ENCODE data around the gene POLR2A. TPM values are rescaled to one million over a fixed set of nuclear protein-coding genes. Genes with fewer than 3 reads are reported as not detected.

POLR2A gene
- total RNA-seq, 1 donor from 2014 or later: 230 TPM

GRCh38 chr17:7443499-7444485 is 40.4 kb upstream of the POLR2A start:
- no peak for DNase-seq
- H3K4me3 Mint-ChIP-seq: no peak overlapping the region
- peaks cover 33% of the 10 kb centered on the region for H3K27me3 Mint-ChIP-seq
- intact Hi-C loops (cut with micrococcal nuclease): no loop called here
- H3K4me1 Mint-ChIP-seq: peaks cover 37% of the 10 kb centered on the region
- H3K27ac Mint-ChIP-seq: peak overlapping the region; percentile 3
- H3K9me3 Mint-ChIP-seq: no peaks in the 10 kb centered on the region
- peaks cover 37% of the 10 kb centered on the region for H3K36me3 Mint-ChIP-seq (ENCODE audit: low read depth)

- intact Hi-C loops (cut with micrococcal nuclease): loop anchor here (1.0 kb wide), 1 partner anchor 10 kb away; no protein-coding TSS in a partner anchor
- Mint-ChIP-seq H3K4me3 (peak within 1 kb of the TSS; percentile 83), H3K9me3 (no peaks in the 10 kb centered on the region), H3K27ac (peak within 1 kb of the TSS; percentile 10), H3K27me3 (peaks cover 29% of the 10 kb centered on the region), H3K4me1 (peaks cover 32% of the 10 kb centered on the region), H3K36me3 (ENCODE audit: low read depth) (peaks cover 39% of the 10 kb centered on the region)
- peak; percentile 76 for DNase-seq
Observed at GRCh38 chr17:7444682-7445618, 39.2 kb upstream of the POLR2A start, which contains the start of gene CHRNB1. TSS of gene CHRNB1 (plus strand) at chr17:7445061. CDS start at chr17:7445128, 67 bp downstream.

DNA sequence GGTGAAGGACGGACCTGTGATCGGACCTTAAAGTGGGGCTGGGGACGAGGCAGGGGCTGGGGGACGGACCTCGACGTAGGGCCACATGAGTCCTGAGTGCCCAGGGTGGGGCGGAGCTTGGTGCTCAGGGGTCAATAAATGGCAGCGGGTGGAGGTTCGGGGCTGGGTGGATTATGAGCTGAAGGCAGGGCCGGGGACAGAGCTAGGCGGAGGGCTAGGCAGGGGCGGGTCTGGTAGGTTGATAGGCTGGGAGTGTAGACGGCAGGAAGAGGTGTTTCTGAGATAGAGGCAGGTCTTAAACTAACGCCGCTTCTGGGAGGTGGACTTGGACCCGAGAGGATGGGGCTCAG is 38.6 kb upstream of the POLR2A start:
- peak; percentile 82 for DNase-seq
- intact Hi-C loops (cut with micrococcal nuclease): loop anchor here (1.0 kb wide), 1 partner anchor 10 kb away; no protein-coding TSS in a partner anchor
- Mint-ChIP-seq H3K9me3 (no peaks in the 10 kb centered on the region), H3K4me3 (peak overlapping the region; percentile 83), H3K4me1 (peaks cover 27% of the 10 kb centered on the region), H3K36me3 (ENCODE audit: low read depth) (peaks cover 42% of the 10 kb centered on the region), H3K27me3 (peaks cover 26% of the 10 kb centered on the region), H3K27ac (peak overlapping the region; percentile 10)

DNA sequence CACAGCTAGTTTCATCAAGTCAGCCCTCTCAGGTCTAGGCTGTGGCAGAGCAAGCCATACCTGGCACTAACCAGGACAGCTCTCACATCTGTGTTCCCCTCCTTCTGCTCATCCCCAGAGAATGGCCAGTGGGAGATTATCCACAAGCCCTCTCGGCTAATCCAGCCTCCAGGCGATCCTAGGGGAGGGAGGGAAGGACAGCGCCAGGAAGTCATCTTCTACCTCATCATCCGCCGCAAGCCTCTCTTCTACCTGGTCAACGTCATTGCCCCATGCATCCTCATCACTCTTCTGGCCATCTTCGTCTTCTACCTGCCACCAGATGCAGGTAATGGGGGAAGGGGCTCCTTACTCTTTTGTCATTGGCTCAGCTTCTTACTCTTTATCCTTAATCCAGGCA is 35.7 kb upstream of the POLR2A start:
- Mint-ChIP-seq H3K27me3 (peaks cover 22% of the 10 kb centered on the region), H3K9me3 (no peaks in the 10 kb centered on the region), H3K36me3 (ENCODE audit: low read depth) (peaks cover 34% of the 10 kb centered on the region), H3K4me1 (peaks cover 21% of the 10 kb centered on the region), H3K27ac (no peak overlapping the region), H3K4me3 (no peak overlapping the region)
- DNase-seq: peak; percentile 53
- intact Hi-C loops (cut with micrococcal nuclease): no loop called here

DNA sequence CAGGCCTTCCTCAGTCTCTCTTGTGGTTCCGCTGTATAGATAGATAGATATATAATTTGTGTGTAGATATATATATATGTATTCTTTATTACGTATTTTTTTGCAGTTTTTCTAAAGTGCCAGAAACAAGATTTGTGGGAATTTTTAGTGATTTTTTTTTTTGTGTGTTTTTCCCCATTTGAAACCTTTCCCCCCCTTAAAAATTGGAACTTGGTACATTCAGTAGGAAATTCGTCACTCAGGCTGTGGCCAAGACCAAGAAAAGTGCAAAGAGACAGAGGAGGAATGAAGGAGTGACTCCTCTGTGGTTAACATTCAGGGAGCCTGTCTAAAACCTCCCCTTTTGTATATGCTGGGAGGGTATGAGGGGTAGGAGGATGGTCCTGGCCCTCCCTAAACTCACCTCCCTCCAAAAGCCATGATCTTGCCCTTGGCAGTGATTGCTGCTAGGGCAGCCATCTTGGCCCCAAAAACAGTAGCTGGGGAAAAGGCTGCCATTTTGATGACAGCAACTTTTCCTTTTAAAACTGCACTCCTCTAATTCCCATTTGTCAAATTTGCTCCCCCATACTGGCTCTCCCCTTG is 24.1 kb upstream of the POLR2A start:
- no peak for DNase-seq
- peaks cover 22% of the 10 kb centered on the region for H3K36me3 Mint-ChIP-seq (ENCODE audit: low read depth)
- intact Hi-C loops (cut with micrococcal nuclease): no loop called here
- peaks cover 13% of the 10 kb centered on the region for H3K4me1 Mint-ChIP-seq
- no peaks in the 10 kb centered on the region for H3K9me3 Mint-ChIP-seq
- no peak overlapping the region for H3K4me3 Mint-ChIP-seq
- H3K27me3 Mint-ChIP-seq: no peaks in the 10 kb centered on the region
- H3K27ac Mint-ChIP-seq: no peak overlapping the region

DNA sequence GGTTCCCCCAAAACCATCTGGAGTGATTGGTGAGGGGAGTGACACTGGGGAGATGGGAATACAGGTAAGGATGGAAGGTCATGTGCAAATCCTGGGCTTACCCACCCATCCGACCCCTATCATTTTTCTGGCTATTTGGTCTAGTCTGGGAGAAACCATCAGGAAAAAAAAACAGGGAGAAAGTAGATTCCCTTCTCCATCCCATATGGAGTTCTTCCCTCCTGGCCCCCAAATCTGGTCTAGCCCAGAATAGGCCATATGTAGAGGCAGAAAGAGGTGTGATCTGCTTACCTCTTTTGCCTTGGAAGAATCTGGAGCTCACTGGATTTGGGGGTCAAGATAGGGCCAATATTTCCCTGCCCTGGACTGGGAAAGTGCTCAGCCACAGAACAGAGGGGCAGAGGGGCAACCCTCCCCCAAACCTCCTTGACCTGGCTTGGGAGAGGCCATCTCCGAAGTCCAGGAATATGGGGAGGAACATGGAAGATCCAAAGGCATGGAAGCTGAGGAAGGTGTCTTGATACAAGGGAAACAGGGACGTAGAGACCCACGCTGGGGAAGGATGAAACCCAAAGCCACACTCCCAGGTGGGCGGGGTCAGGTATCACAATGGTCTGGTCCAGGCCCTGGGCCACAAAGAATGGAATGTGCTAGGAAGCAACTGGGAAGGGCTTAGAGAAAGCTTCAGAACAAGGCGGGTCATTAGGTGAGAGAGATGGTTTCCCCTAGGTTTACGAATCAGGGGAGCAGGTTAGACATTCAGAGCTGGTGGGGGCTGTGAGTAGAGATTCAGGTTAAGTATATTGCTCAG is 23.1 kb upstream of the POLR2A start:
- Mint-ChIP-seq H3K27ac (no peak overlapping the region), H3K4me1 (peaks cover 10% of the 10 kb centered on the region), H3K36me3 (ENCODE audit: low read depth) (peaks cover 25% of the 10 kb centered on the region), H3K27me3 (no peaks in the 10 kb centered on the region), H3K9me3 (no peaks in the 10 kb centered on the region), H3K4me3 (no peak overlapping the region)
- intact Hi-C loops (cut with micrococcal nuclease): no loop called here
- DNase-seq: no peak

DNA sequence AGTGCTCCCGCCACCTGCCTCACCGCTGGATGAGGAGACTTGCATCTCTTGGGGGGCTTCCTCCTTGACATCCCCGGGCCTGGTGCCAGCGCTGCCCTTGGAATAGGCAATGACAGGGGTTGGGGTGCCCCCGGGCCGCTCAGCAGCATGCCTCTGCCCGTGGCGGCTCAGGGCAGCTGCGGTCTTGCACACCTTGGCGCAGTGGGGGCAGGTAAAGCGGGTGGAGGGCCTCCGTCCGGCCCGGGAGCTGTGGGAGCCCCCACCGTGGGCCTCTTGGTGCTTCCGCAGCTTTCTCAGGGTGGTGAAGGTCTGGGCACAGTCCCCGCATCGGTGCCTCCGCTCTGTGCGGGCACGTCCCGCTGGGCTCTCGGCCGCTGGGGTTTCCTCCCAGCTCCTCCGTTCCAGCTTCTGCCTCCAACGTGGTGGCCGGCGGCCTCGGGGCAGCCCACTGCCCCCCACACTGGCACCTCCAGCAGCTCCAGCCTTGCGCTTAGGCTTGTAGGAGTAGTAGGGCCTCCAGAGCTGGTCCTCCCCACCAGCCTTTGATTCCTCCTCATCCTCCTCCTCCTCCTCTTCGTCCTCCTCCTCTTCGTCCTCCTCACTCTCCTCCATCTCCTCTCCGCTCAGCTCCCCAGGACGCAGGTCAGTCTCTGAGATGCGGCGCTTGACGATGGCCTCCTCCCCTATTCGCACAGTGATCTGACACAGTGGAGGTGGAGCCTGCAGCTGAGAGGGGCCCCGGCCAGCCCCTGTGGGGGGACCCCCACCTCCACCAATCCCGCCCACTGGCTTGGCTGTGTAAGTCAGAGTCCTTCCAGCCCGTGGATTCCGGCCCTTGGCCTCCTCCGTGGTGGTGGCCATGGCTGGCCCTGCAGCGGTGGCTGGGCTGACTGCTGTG is 21.4 kb upstream of the POLR2A start:
- peaks cover 2% of the 10 kb centered on the region for H3K4me1 Mint-ChIP-seq
- intact Hi-C loops (cut with micrococcal nuclease): no loop called here
- H3K27ac Mint-ChIP-seq: no peak overlapping the region
- H3K9me3 Mint-ChIP-seq: no peaks in the 10 kb centered on the region
- H3K4me3 Mint-ChIP-seq: no peak overlapping the region
- peaks cover 30% of the 10 kb centered on the region for H3K36me3 Mint-ChIP-seq (ENCODE audit: low read depth)
- H3K27me3 Mint-ChIP-seq: no peaks in the 10 kb centered on the region
- DNase-seq: no peak

DNA sequence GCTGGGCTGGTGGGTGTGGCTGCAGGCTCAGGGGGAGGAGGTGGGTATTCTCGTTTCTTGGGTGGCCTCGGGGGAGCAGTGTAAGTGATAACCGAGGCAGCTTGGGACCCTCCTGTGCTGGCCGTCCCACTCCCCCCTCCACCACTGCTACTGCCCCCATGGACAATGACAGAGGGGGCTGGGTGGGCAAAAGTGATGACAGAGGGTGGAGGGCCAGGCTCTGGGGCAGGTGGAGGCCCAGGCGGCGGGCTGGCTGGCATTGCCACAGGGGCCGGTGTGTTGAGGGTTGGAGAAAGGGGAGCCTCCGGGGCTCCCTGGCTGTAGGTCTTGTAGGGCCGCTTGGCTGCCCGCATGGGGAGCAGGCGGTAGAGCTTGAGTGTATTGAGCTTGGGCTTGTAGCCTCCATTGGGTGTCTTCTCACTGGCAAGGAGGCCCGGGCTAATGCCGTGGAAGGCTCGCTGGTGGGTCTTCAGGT is 20.8 kb upstream of the POLR2A start:
- Mint-ChIP-seq H3K27ac (no peak overlapping the region), H3K4me1 (peaks cover 2% of the 10 kb centered on the region), H3K9me3 (no peaks in the 10 kb centered on the region), H3K36me3 (ENCODE audit: low read depth) (peaks cover 30% of the 10 kb centered on the region), H3K27me3 (no peaks in the 10 kb centered on the region), H3K4me3 (no peak overlapping the region)
- intact Hi-C loops (cut with micrococcal nuclease): no loop called here
- no peak for DNase-seq

DNA sequence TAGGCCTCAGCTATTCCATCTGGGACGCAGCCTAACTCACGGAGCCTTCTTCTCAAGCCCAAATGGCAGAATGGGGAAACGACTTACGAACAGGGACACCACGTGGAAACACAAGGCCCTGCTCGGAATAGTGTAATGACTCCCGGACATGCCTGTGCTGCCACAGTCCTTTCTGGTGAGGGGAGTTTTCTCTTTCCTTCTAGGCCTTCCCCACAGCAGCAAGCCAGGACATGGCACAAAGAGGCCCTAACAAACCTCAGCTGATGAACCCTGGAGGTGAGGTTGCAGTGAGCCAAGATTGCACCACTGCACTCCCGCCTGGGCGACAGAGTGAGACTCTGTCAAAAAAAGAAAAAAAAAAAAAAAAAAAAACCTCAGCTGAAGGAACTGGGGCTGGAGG is 20.1 kb upstream of the POLR2A start:
- Mint-ChIP-seq H3K27ac (no peak overlapping the region), H3K9me3 (no peaks in the 10 kb centered on the region), H3K27me3 (no peaks in the 10 kb centered on the region), H3K4me3 (no peak overlapping the region), H3K36me3 (ENCODE audit: low read depth) (peaks cover 26% of the 10 kb centered on the region), H3K4me1 (peaks cover 2% of the 10 kb centered on the region)
- no peak for DNase-seq
- intact Hi-C loops (cut with micrococcal nuclease): no loop called here

DNA sequence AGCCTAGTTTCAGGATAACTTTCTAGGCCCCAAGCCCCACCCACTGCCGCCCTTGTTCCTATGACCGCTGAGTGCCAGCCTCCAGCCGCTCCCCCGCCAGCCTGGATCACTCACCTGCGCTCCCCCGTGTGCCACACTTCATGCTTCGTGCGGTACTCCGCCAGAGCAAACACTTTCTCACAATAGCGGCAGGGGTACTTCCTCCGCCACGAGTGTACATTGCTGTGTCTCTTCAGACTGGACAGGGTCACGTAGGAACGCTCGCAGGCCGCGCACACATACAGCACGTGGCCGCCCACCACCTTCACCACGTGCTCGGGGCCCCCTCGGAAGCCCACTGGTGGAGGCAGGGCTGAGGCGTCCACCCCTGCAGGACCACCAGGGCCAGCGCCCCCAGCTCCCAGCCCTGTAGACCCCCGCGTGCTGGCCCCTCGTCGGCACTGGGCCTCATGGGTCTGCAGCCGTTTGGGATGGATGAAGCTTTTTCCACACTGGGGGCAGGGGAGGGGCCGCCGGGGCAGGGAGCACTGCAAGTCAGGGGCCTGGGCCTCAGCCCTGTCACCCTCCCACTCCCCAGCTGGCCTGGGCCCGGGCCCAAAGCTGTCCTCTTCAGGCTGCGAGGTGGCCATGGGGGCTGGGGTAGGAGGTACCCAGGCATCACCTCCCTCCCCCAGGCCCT is 18.4 kb upstream of the POLR2A start:
- Mint-ChIP-seq H3K36me3 (ENCODE audit: low read depth) (peaks cover 14% of the 10 kb centered on the region), H3K4me1 (no peaks in the 10 kb centered on the region), H3K9me3 (no peaks in the 10 kb centered on the region), H3K27me3 (no peaks in the 10 kb centered on the region), H3K4me3 (no peak overlapping the region), H3K27ac (no peak overlapping the region)
- no peak for DNase-seq
- intact Hi-C loops (cut with micrococcal nuclease): no loop called here

DNA sequence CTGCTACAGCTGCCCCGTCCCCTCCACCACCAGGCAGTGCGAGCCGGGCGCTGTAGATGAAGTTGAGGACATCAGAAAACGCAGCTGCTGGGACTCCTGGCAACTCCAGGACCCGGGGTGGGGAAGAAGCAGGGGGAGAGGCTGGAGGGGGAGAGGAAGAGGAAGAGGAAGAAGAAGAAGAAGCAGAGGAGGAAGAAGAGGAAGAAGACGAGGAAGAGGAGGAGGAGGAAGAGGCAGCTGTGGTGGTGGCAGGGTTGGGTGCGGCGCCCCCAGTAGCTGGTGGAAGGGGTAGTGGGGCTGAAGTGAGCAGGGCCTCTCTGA is 17.9 kb upstream of the POLR2A start:
- H3K4me1 Mint-ChIP-seq: no peaks in the 10 kb centered on the region
- H3K27me3 Mint-ChIP-seq: no peaks in the 10 kb centered on the region
- no peaks in the 10 kb centered on the region for H3K9me3 Mint-ChIP-seq
- intact Hi-C loops (cut with micrococcal nuclease): no loop called here
- H3K4me3 Mint-ChIP-seq: no peak overlapping the region
- H3K27ac Mint-ChIP-seq: no peak overlapping the region
- DNase-seq: no peak
- H3K36me3 Mint-ChIP-seq (ENCODE audit: low read depth): peaks cover 10% of the 10 kb centered on the region

Measured in activated CD4-positive, alpha-beta T cell treated with anti-CD3 and anti-CD28 coated beads, Interleukin-2, amount 10 ng/mL, durations not matched to agents 24 days and 14 days (primary cell).